IMR-90 (cell line): ENCODE measurements around the gene COX6B1. TPM values are rescaled to one million over a fixed set of nuclear protein-coding genes. Genes with fewer than 3 reads are reported as not detected.

ENCODE experiments used
- ATAC-seq: fragments of 200-7000 bp; cut with Tn5 transposase; 2 replicates; pipeline ENCODE4 v1.9.1; 2020; ENCODE audit warnings: low read depth, mild to moderate bottlenecking, moderate library complexity
- BruUV-seq: library from RNA; stranded (reverse); fragments of 400-500 nt; replicated peaks from 2 replicates; lab custom pipeline; 2021; lab: Mats Ljungman, UMichigan
- CTCF ChIA-PET: fragments of 300-600 bp; formaldehyde crosslinking; extraction: SDS; loops from one replicate; lab custom pipeline; 2021; ENCODE audit warnings: antibody characterized with exemption; lab: Yijun Ruan, JAX
- POLR2A ChIA-PET: fragments of 300-600 bp; sonication (Branson Sonifier 250); formaldehyde crosslinking; loops from one replicate; lab custom pipeline; 2022; ENCODE audit warnings: antibody characterized with exemption; ENCODE audit not compliant: unreplicated experiment; lab: Charles Lee
- DNase-seq: peaks from one replicate; pipeline ENCODE4 v3.0.0; 2013
- H2AFZ ChIP-seq: replicated peaks from 2 replicates; pipeline ENCODE3; 2013; ENCODE audit warnings: low read length, mild to moderate bottlenecking; ENCODE audit not compliant: poor library complexity
- H2AK5ac ChIP-seq: 2 replicates; pipeline ENCODE4 v1.6.1; 2013; ENCODE audit warnings: low read depth, low read length, inconsistent platforms
- H2AK9ac ChIP-seq: replicated peaks from 2 replicates; pipeline ENCODE3; 2013; ENCODE audit warnings: mild to moderate bottlenecking, low read depth, low read length, moderate library complexity; ENCODE audit not compliant: poor library complexity
- H2BK120ac ChIP-seq: 2 replicates; pipeline ENCODE4 v1.6.1; 2013; ENCODE audit warnings: low read depth, low read length, inconsistent platforms
- H2BK15ac ChIP-seq: 3 replicates; pipeline ENCODE4 v1.6.1; 2013; ENCODE audit warnings: low read depth, low read length, inconsistent platforms
- H2BK20ac ChIP-seq: 2 replicates; pipeline ENCODE4 v1.6.1; 2013; ENCODE audit warnings: low read depth, mild to moderate bottlenecking, inconsistent platforms, low read length, moderate library complexity
- H2BK5ac ChIP-seq: 2 replicates; pipeline ENCODE4 v1.6.1; 2013; ENCODE audit warnings: mild to moderate bottlenecking, low read depth, low read length, inconsistent platforms; ENCODE audit not compliant: poor library complexity, severe bottlenecking
- H3K14ac ChIP-seq: replicated peaks from 2 replicates; pipeline ENCODE4 v1.6.1; 2013; ENCODE audit warnings: low read depth, low read length, inconsistent platforms
- H3K18ac ChIP-seq: 2 replicates; pipeline ENCODE4 v1.6.1; 2013; ENCODE audit warnings: low read depth, low read length, control low read depth
- H3K23ac ChIP-seq: 2 replicates; pipeline ENCODE4 v1.6.1; 2013; ENCODE audit warnings: low read depth, low read length, inconsistent platforms
- H3K27ac ChIP-seq: 2 replicates; pipeline ENCODE4 v1.5.1; 2013; ENCODE audit warnings: mild to moderate bottlenecking, control low read depth, low read length; ENCODE audit not compliant: insufficient read depth
- H3K27me3 ChIP-seq: 2 replicates; pipeline ENCODE4 v1.6.1; 2013; ENCODE audit warnings: low read length; ENCODE audit not compliant: control insufficient read depth, insufficient read depth
- H3K36me3 ChIP-seq: 2 replicates; pipeline ENCODE4 v1.6.1; 2013; ENCODE audit warnings: low read length, mixed read lengths; ENCODE audit not compliant: control insufficient read depth, insufficient read depth
- H3K4ac ChIP-seq: 2 replicates; pipeline ENCODE4 v1.6.1; 2013; ENCODE audit warnings: low read depth, low read length, inconsistent platforms
- H3K4me1 ChIP-seq: 2 replicates; pipeline ENCODE4 v1.6.1; 2013; ENCODE audit warnings: low read length, mixed read lengths; ENCODE audit not compliant: control insufficient read depth, insufficient read depth
- H3K4me2 ChIP-seq: 2 replicates; pipeline ENCODE4 v1.6.1; 2013; ENCODE audit warnings: low read depth, mild to moderate bottlenecking, control low read depth, low read length, moderate library complexity
- H3K4me3 ChIP-seq: 2 replicates; pipeline ENCODE4 v1.5.1; 2013; ENCODE audit warnings: low read depth, mild to moderate bottlenecking, control low read depth, low read length, moderate library complexity; ENCODE audit not compliant: insufficient read depth
- H3K56ac ChIP-seq: 2 replicates; pipeline ENCODE4 v1.6.1; 2013; ENCODE audit warnings: low read length, inconsistent platforms; ENCODE audit not compliant: insufficient read depth; ENCODE audit errors: extremely low read depth
- H3K79me1 ChIP-seq, 2 experiments: 2 replicates each; pipeline ENCODE4 v1.6.1; 2013; ENCODE audit warnings: low read length in 2 of 2, inconsistent platforms in 1 of 2, low read depth in 1 of 2
- H3K9ac ChIP-seq: 2 replicates; pipeline ENCODE4 v1.6.1; 2013; ENCODE audit warnings: low read depth, low read length, control low read depth
- H3K9me1 ChIP-seq: 2 replicates; pipeline ENCODE4 v1.6.1; 2013; ENCODE audit warnings: low read length, inconsistent platforms; ENCODE audit not compliant: insufficient read depth
- H3K9me3 ChIP-seq: 2 replicates; pipeline ENCODE4 v1.6.1; 2013; ENCODE audit warnings: low read length; ENCODE audit not compliant: control insufficient read depth, insufficient read depth
- H4K20me1 ChIP-seq: 2 replicates; pipeline ENCODE4 v1.6.1; 2013; ENCODE audit warnings: low read length, inconsistent platforms; ENCODE audit not compliant: insufficient read depth
- H4K5ac ChIP-seq: 2 replicates; pipeline ENCODE4 v1.6.1; 2013; ENCODE audit warnings: mild to moderate bottlenecking, low read depth, low read length, control low read depth
- H4K8ac ChIP-seq, 2 experiments: 2 replicates each; pipeline ENCODE4 v1.6.1; 2013; ENCODE audit warnings: low read depth in 2 of 2, low read length in 2 of 2, control low read depth in 1 of 2, inconsistent platforms in 1 of 2
- H4K91ac ChIP-seq: 2 replicates; pipeline ENCODE4 v1.6.1; 2013; ENCODE audit warnings: low read depth, low read length, inconsistent platforms; ENCODE audit not compliant: insufficient read depth
- BHLHE40 ChIP-seq: fragments of 150-350 bp; IDR thresholded peaks from 2 replicates; pipeline ENCODE4 v1.6.1; 2016; ENCODE audit warnings: mild to moderate bottlenecking, low read depth, low read length
- RAD21 ChIP-seq: IDR thresholded peaks from 2 replicates; pipeline ENCODE4 v1.6.1; 2012; ENCODE audit warnings: low read length, improper control_type of control experiment
- WGBS, 2 experiments: methylation state at CpG; one replicate each; pipeline versions ENCODE4 v1.1.5 to v1.1.7; 2013; ENCODE audit warnings: missing lambda C conversion rate in 2 of 2; ENCODE audit not compliant: insufficient read length in 1 of 2; ENCODE audit errors: extremely low coverage in 2 of 2; 5-methylcytosine and 5-hydroxymethylcytosine counted together
- dilution Hi-C: fragments of 300-500 bp; cut with HindIII; formaldehyde crosslinking; loops from one replicate; pipeline ENCODE4 v1.14.3; 2018; ENCODE audit warnings: low sequenced_read_pairs; ENCODE audit not compliant: unreplicated experiment
- in situ Hi-C: fragments of 300-500 bp; cut with MboI; formaldehyde crosslinking; loops from 3 replicates; pipeline ENCODE4 v1.14.3; 2019; ENCODE audit warnings: low sequenced_read_pairs, inconsistent platforms, mixed read lengths
- intact Hi-C: fragments of 100-400 bp; cut with micrococcal nuclease; formaldehyde crosslinking; loops from 2 replicates; pipeline ENCODE4 v1.10.0; 2022
- polyA plus RNA-seq, 3 experiments: library from polyadenylated mRNA; depleted of rRNA; stranded (reverse); fragments of >200 nt; gene quantifications; 2 replicates each; pipeline ENCODE4 v1.2.3, GENCODE V29; 2012; ENCODE audit warnings: low replicate concordance in 1 of 3
- total RNA-seq: library from RNA; depleted of rRNA; stranded (reverse); fragments of >200 nt; gene quantifications from 2 replicates; pipeline ENCODE4 v1.2.3, GENCODE V29; 2012

COX6B1 gene
- total and polyA plus RNA-seq, 2 of the 4 experiments (the other 2 are of a cell fraction): 914 to 983 TPM

DNA sequence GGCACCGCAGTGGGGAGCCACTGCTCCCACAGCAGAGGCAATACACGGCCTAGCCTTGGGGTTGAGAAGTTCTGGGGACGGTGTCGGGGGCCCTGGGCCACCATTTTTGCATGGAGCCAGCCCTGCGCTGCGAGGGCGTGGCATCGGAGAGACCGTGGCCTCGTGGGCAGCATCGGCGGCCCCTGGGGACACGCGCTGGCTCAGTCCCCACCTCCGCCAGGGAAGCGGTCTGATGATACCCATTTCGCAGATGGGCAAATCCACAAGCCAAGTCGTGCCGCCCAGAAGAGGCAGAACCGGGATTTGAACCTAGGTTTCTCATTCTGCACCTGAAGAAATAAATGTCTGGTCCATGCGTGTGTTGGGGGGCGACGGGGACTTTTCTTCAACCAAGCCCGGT is 17.0 kb downstream of the COX6B1 start:
- H3K79me1 ChIP-seq: peaks cover 0 to 4% of the 10 kb centered on the region in 2 experiments; a peak in 1 of 4 replicates
- no peak overlapping the region for H3K4me3 ChIP-seq
- ChIA-PET POLR2A (no interaction called here), CTCF (no interaction called here)
- H3K9me3 ChIP-seq: no peaks in the 10 kb centered on the region
- no peak overlapping the region for H3K23ac ChIP-seq
- dilution Hi-C loops (no loop called here), intact Hi-C loops (no loop called here), in situ Hi-C loops (no loop called here)
- no peak overlapping the region for H2AK9ac ChIP-seq
- H3K56ac ChIP-seq: no peak overlapping the region
- TF ChIP-seq BHLHE40 (no peak), RAD21 (no peak)
- H3K18ac ChIP-seq: no peak overlapping the region
- H2BK5ac ChIP-seq: no peak overlapping the region
- no peak for ATAC-seq
- no peak overlapping the region for H2BK120ac ChIP-seq
- H4K8ac ChIP-seq: no peak overlapping the region
- no peak overlapping the region for H2AK5ac ChIP-seq
- no peak overlapping the region for H4K5ac ChIP-seq
- no peak overlapping the region for H3K27ac ChIP-seq
- H3K27me3 ChIP-seq: peaks cover 5% of the 10 kb centered on the region; the same call in 1 of the 2 replicates
- no peak overlapping the region for H3K4ac ChIP-seq
- no peak overlapping the region for H2BK15ac ChIP-seq
- no peak overlapping the region for H3K9ac ChIP-seq
- WGBS, 2 experiments: 97% methylated on average over 24 of the region's 24 CpGs; no CpG with 5 or more reads in 1 of the 2 experiments
- BruUV-seq: no TSS peak
- DNase-seq: no peak
- no peak overlapping the region for H3K14ac ChIP-seq
- peaks cover 24% of the 10 kb centered on the region for H3K36me3 ChIP-seq
- no peak overlapping the region for H2AFZ ChIP-seq
- H3K4me2 ChIP-seq: no peak overlapping the region
- no peaks in the 10 kb centered on the region for H3K9me1 ChIP-seq
- H3K4me1 ChIP-seq: no peaks in the 10 kb centered on the region
- H4K91ac ChIP-seq: no peak overlapping the region
- H2BK20ac ChIP-seq: no peak overlapping the region
- 0 out of 2 replicates have a peak, but pooled peaks cover 7% of the 10 kb centered on the region for H4K20me1 ChIP-seq
